ENCODE results near the gene OR2A7. TPM values are rescaled to one million over a fixed set of nuclear protein-coding genes. Genes with fewer than 3 reads are reported as not detected.
"Not testable (repeated sequence)": the region's sequence is repeated elsewhere in the genome, so short reads cannot be mapped to it uniquely, and the experiment has no call there.

The OR2A7 gene
- total and polyA plus RNA-seq, 3 experiments from 2014 or later, result 0.45 to 1.7 (median 1.1) TPM

- not testable (repeated sequence) for H3K4me3 Mint-ChIP-seq, DNase-seq
Observed at GRCh38 chr7:144238530-144239082, 26.0 kb downstream of the OR2A7 start.

GRCh38 chr7:144233039-144233438, 31.6 kb downstream of the OR2A7 start:
- H3K27me3 Mint-ChIP-seq; H3K4me3 Mint-ChIP-seq; DNase-seq; H3K4me1 Mint-ChIP-seq; POLR2A ChIA-PET; H3K4me1 ChIP-seq (ENCODE audit: insufficient read depth, low read length); CTCF ChIA-PET; H3K9me3 ChIP-seq (ENCODE audit: low read length); H3K27ac ChIP-seq (ENCODE audit: low read depth, low read length); H3K4me3 ChIP-seq (ENCODE audit: low read length); H3K27ac Mint-ChIP-seq; H3K27me3 ChIP-seq (ENCODE audit: insufficient read depth, low read length, poor library complexity, severe bottlenecking); H3K36me3 ChIP-seq (ENCODE audit: insufficient read depth, low read length); H3K36me3 Mint-ChIP-seq; H3K9me3 Mint-ChIP-seq: not testable (repeated sequence)

More at GRCh38 chr7:144238530-144239082, 26.0 kb downstream of the OR2A7 start:
- H3K9me3 ChIP-seq (ENCODE audit: low read length); H3K9me3 Mint-ChIP-seq; H3K27me3 Mint-ChIP-seq; POLR2A ChIA-PET; H3K27ac ChIP-seq (ENCODE audit: low read depth, low read length); H3K27me3 ChIP-seq (ENCODE audit: insufficient read depth, low read length, poor library complexity, severe bottlenecking); H3K36me3 Mint-ChIP-seq; CTCF ChIA-PET; H3K36me3 ChIP-seq (ENCODE audit: insufficient read depth, low read length); H3K4me1 Mint-ChIP-seq; H3K4me3 ChIP-seq (ENCODE audit: low read length); H3K4me1 ChIP-seq (ENCODE audit: insufficient read depth, low read length); H3K27ac Mint-ChIP-seq: not testable (repeated sequence)

- H3K27ac Mint-ChIP-seq; POLR2A ChIA-PET; H3K27ac ChIP-seq (ENCODE audit: low read depth, low read length); H3K4me1 ChIP-seq (ENCODE audit: insufficient read depth, low read length); H3K4me3 Mint-ChIP-seq; H3K9me3 Mint-ChIP-seq; H3K9me3 ChIP-seq (ENCODE audit: low read length); H3K27me3 ChIP-seq (ENCODE audit: insufficient read depth, low read length, poor library complexity, severe bottlenecking); H3K4me3 ChIP-seq (ENCODE audit: low read length); H3K36me3 Mint-ChIP-seq; H3K4me1 Mint-ChIP-seq; H3K36me3 ChIP-seq (ENCODE audit: insufficient read depth, low read length); H3K27me3 Mint-ChIP-seq; DNase-seq; CTCF ChIA-PET: not testable (repeated sequence)
Observed at GRCh38 chr7:144231027-144231426, 33.6 kb downstream of the OR2A7 start.

GRCh38 chr7:144228810-144229209, 35.8 kb downstream of the OR2A7 start:
- H3K27ac Mint-ChIP-seq; H3K4me1 Mint-ChIP-seq; H3K9me3 ChIP-seq (ENCODE audit: low read length); H3K4me1 ChIP-seq (ENCODE audit: insufficient read depth, low read length); H3K27me3 ChIP-seq (ENCODE audit: insufficient read depth, low read length, poor library complexity, severe bottlenecking); H3K36me3 Mint-ChIP-seq; H3K27me3 Mint-ChIP-seq; H3K4me3 Mint-ChIP-seq; DNase-seq; POLR2A ChIA-PET; H3K9me3 Mint-ChIP-seq; H3K4me3 ChIP-seq (ENCODE audit: low read length); H3K27ac ChIP-seq (ENCODE audit: low read depth, low read length); H3K36me3 ChIP-seq (ENCODE audit: insufficient read depth, low read length); CTCF ChIA-PET: not testable (repeated sequence)

- POLR2A ChIA-PET; CTCF ChIA-PET; H3K27ac Mint-ChIP-seq; H3K4me3 ChIP-seq (ENCODE audit: low read length); H3K27me3 ChIP-seq (ENCODE audit: insufficient read depth, low read length, poor library complexity, severe bottlenecking); H3K27ac ChIP-seq (ENCODE audit: low read depth, low read length); H3K9me3 Mint-ChIP-seq; H3K4me1 ChIP-seq (ENCODE audit: insufficient read depth, low read length); DNase-seq; H3K4me1 Mint-ChIP-seq; H3K36me3 Mint-ChIP-seq; H3K9me3 ChIP-seq (ENCODE audit: low read length); H3K36me3 ChIP-seq (ENCODE audit: insufficient read depth, low read length); H3K4me3 Mint-ChIP-seq; H3K27me3 Mint-ChIP-seq: not testable (repeated sequence)
Observed at GRCh38 chr7:144226866-144227265, 37.7 kb downstream of the OR2A7 start.

- POLR2A ChIA-PET; H3K27ac ChIP-seq (ENCODE audit: low read depth, low read length); CTCF ChIA-PET; H3K4me3 ChIP-seq (ENCODE audit: low read length); H3K27me3 ChIP-seq (ENCODE audit: insufficient read depth, low read length, poor library complexity, severe bottlenecking); H3K36me3 ChIP-seq (ENCODE audit: insufficient read depth, low read length); H3K4me1 Mint-ChIP-seq; H3K9me3 ChIP-seq (ENCODE audit: low read length); H3K27ac Mint-ChIP-seq; DNase-seq; H3K4me3 Mint-ChIP-seq; H3K36me3 Mint-ChIP-seq; H3K27me3 Mint-ChIP-seq; H3K4me1 ChIP-seq (ENCODE audit: insufficient read depth, low read length); H3K9me3 Mint-ChIP-seq: not testable (repeated sequence)
Observed at GRCh38 chr7:144223675-144224074, 40.9 kb downstream of the OR2A7 start.

DNA sequence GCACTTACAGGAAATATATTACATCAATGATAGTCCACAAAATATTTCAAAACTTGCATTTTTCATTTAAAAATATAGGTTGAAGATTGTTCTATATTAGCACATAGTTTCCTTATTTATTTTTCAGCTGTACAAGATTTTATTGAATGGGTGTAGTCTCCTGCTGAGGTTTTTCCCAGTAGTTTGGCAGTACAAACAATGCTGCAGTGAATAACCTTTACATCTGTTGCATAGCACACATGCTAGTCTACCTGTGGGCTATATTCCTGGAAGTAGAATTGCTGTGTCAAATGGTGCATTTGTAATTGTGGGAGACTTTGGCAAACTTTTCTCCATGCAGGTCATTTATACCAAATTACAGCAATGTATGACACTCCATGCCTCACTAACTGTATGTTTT, 44.1 kb downstream of the OR2A7 start:
- H3K36me3 Mint-ChIP-seq; H3K4me1 Mint-ChIP-seq; POLR2A ChIA-PET; H3K27me3 Mint-ChIP-seq; H3K4me3 ChIP-seq (ENCODE audit: low read length); H3K9me3 ChIP-seq (ENCODE audit: low read length); H3K27me3 ChIP-seq (ENCODE audit: insufficient read depth, low read length, poor library complexity, severe bottlenecking); H3K27ac ChIP-seq (ENCODE audit: low read depth, low read length); H3K9me3 Mint-ChIP-seq; H3K4me3 Mint-ChIP-seq; H3K27ac Mint-ChIP-seq; H3K4me1 ChIP-seq (ENCODE audit: insufficient read depth, low read length); H3K36me3 ChIP-seq (ENCODE audit: insufficient read depth, low read length); CTCF ChIA-PET; DNase-seq: not testable (repeated sequence)

DNA sequence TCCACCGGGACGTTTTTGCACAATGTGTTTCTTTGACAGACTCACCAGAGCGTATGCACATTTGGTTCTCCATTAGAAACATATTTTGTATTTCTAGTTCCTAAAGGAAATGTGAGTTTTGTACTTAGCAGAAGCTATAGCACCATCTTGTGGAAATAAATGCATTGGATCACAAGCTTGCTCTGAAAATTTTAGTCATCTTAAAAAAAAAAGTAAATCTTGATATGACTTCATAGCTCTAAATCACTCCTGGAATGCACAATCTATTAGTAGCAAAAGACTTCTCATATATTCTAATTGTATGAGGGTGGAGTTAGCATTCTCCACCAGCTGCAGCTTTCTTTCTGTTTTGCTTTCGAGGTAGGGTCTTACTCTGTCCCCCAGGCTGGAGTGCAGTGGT, 45.4 kb downstream of the OR2A7 start:
- CTCF ChIA-PET; H3K27ac ChIP-seq (ENCODE audit: low read depth, low read length); POLR2A ChIA-PET; H3K9me3 Mint-ChIP-seq; H3K27me3 ChIP-seq (ENCODE audit: insufficient read depth, low read length, poor library complexity, severe bottlenecking); H3K36me3 Mint-ChIP-seq; H3K36me3 ChIP-seq (ENCODE audit: insufficient read depth, low read length); H3K4me1 Mint-ChIP-seq; DNase-seq; H3K27me3 Mint-ChIP-seq; H3K27ac Mint-ChIP-seq; H3K4me3 ChIP-seq (ENCODE audit: low read length); H3K4me1 ChIP-seq (ENCODE audit: insufficient read depth, low read length); H3K4me3 Mint-ChIP-seq; H3K9me3 ChIP-seq (ENCODE audit: low read length): not testable (repeated sequence)

DNA sequence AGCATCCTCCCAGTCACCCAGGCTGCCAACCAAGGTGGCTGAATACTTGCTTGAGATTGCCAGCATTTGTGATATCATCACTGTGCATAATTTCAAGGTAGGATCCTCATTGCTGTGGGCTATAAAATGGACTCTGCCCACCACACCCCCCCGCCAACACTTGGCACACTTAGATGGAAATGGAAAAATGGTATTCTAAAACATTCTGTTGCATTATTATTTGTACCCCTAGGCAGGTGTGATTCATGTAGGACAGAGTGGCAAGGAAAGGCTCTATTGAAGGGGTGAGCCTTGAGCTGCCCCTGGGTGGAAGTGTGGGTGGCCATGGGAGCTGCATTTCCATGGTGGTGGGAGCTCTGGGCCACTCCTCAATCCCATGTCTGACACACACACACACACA, 46.0 kb downstream of the OR2A7 start:
- H3K9me3 ChIP-seq (ENCODE audit: low read length); H3K4me3 Mint-ChIP-seq; H3K27ac Mint-ChIP-seq; H3K27me3 Mint-ChIP-seq; H3K4me3 ChIP-seq (ENCODE audit: low read length); H3K36me3 ChIP-seq (ENCODE audit: insufficient read depth, low read length); DNase-seq; H3K4me1 ChIP-seq (ENCODE audit: insufficient read depth, low read length); H3K27ac ChIP-seq (ENCODE audit: low read depth, low read length); CTCF ChIA-PET; POLR2A ChIA-PET; H3K36me3 Mint-ChIP-seq; H3K9me3 Mint-ChIP-seq; H3K4me1 Mint-ChIP-seq; H3K27me3 ChIP-seq (ENCODE audit: insufficient read depth, low read length, poor library complexity, severe bottlenecking): not testable (repeated sequence)

Measured in CD8-positive, alpha-beta memory T cell (primary cell).